A549 (cell line): ENCODE measurements around the gene LAMA2. TPM values are rescaled to one million over a fixed set of nuclear protein-coding genes. Genes with fewer than 3 reads are reported as not detected.

Source experiments
- ATAC-seq, 2 experiments: fragments of 200-7000 bp in 1 of 2; fragments of >200 bp in 1 of 2; cut with Nextera tagmentation in 1 of 2; cut with Tn5 transposase in 1 of 2; 3 replicates each; pipeline versions ENCODE4 v1.8.0 to v1.9.1; 2018 to 2020; ENCODE audit warnings: mild to moderate bottlenecking in 1 of 2, moderate library complexity in 1 of 2
- CTCF ChIA-PET: fragments of 300-600 bp; sonication (Branson Sonifier 250); formaldehyde crosslinking; extraction: SDS; loops from one replicate; lab custom pipeline; 2021; ENCODE audit warnings: antibody characterized with exemption, inconsistent platforms; lab: Yijun Ruan, JAX
- POLR2A ChIA-PET: fragments of 350-600 bp; formaldehyde crosslinking; extraction: SDS; loops from one replicate; lab custom pipeline; 2021; ENCODE audit warnings: antibody characterized with exemption, inconsistent platforms; lab: Yijun Ruan, JAX
- DNase-seq, 2 experiments: peaks; one replicate each; pipeline versions ENCODE4 v3.0.0 to v3.0.0-alpha.2; 2011 to 2016; ENCODE audit warnings: low read depth in 1 of 2, low spot score in 1 of 2
- FAIRE-seq: peaks from 2 replicates; lab custom pipeline; 2011; peaks lifted over from hg19 to GRCh38; lab: Jason Lieb, UNC
- H3K27ac ChIP-seq, 2 experiments: fragments of >200 bp; sonication (Bioruptor Twin); formaldehyde crosslinking; 3 replicates each; pipeline ENCODE4 v1.5.1; 2016 to 2017
- H3K4me1 ChIP-seq: fragments of >200 bp; sonication (Bioruptor Twin); formaldehyde crosslinking; 3 replicates; pipeline ENCODE4 v1.6.1; 2016
- H3K4me2 ChIP-seq: fragments of >200 bp; sonication (Bioruptor Twin); formaldehyde crosslinking; 3 replicates; pipeline ENCODE4 v1.6.1; 2016
- H3K4me3 ChIP-seq: fragments of >200 bp; sonication (Bioruptor Twin); formaldehyde crosslinking; 3 replicates; pipeline ENCODE4 v1.5.1; 2016
- H3K9me3 ChIP-seq: fragments of >200 bp; sonication (Bioruptor Twin); formaldehyde crosslinking; 3 replicates; pipeline ENCODE4 v1.6.1; 2016
- CBX2 ChIP-seq: fragments of 200-600 bp; sonication (generic); IDR thresholded peaks from 2 replicates; pipeline ENCODE4 v1.6.1; 2016; ENCODE audit warnings: low read depth, mild to moderate bottlenecking, borderline replicate concordance
- CBX8 ChIP-seq: fragments of 200-600 bp; sonication (generic); IDR thresholded peaks from 2 replicates; pipeline ENCODE4 v1.6.1; 2016
- CHD2 ChIP-seq: fragments of 150-350 bp; IDR thresholded peaks from 2 replicates; pipeline ENCODE4 v1.6.1; 2014; ENCODE audit warnings: low read length; ENCODE audit not compliant: partially characterized antibody
- CTCF ChIP-seq: fragments of >200 bp; sonication (Bioruptor Twin); formaldehyde crosslinking; IDR thresholded peaks from 3 replicates; pipeline ENCODE4 v1.5.1; 2016
- E2F6 ChIP-seq: IDR thresholded peaks from 2 replicates; pipeline ENCODE4 v1.6.1; 2012; ENCODE audit warnings: low read depth, borderline replicate concordance
- EHF ChIP-seq: fragments of 250-450 bp; sonication (Bioruptor Pico); IDR thresholded peaks from 2 replicates; pipeline ENCODE4 v1.5.0; 2020; ENCODE audit warnings: mild to moderate bottlenecking
- EP300 ChIP-seq, 2 experiments: fragments of >200 bp; sonication (Bioruptor Twin); formaldehyde crosslinking; IDR thresholded peaks; 2 replicates in 1 of 2; 3 replicates in 1 of 2; pipeline ENCODE4 v1.6.1; 2016 to 2017
- FOSB ChIP-seq: fragments of 250-450 bp; sonication (Bioruptor Pico); IDR thresholded peaks from 2 replicates; pipeline ENCODE4 v1.5.0; 2020; ENCODE audit warnings: mild to moderate bottlenecking, moderate library complexity
- FOSL2 ChIP-seq, 2 experiments: fragments of 450-650 bp in 1 of 2; fragments of >200 bp in 1 of 2; sonication (Bioruptor Twin) in 1 of 2; formaldehyde crosslinking; IDR thresholded peaks; 2 replicates each; pipeline versions ENCODE4 v1.5.0 to v1.6.1; 2016 to 2020; ENCODE audit warnings: mild to moderate bottlenecking in 1 of 2, moderate library complexity in 1 of 2
- HDAC2 ChIP-seq: fragments of 200-600 bp; sonication (generic); IDR thresholded peaks from 2 replicates; pipeline ENCODE4 v1.6.1; 2016
- HES2 ChIP-seq: fragments of >200 bp; sonication (Bioruptor Twin); formaldehyde crosslinking; IDR thresholded peaks from 2 replicates; pipeline ENCODE4 v1.6.1; 2016
- HOXB13 ChIP-seq: fragments of 250-450 bp; sonication (Bioruptor Pico); IDR thresholded peaks from 2 replicates; pipeline ENCODE4 v1.5.0; 2020; ENCODE audit warnings: low read depth, mild to moderate bottlenecking, moderate library complexity
- KDM1A ChIP-seq: fragments of 200-600 bp; sonication (generic); IDR thresholded peaks from 2 replicates; pipeline ENCODE4 v1.6.1; 2016; ENCODE audit warnings: low read depth, mild to moderate bottlenecking
- MAFK ChIP-seq: fragments of 450-650 bp; IDR thresholded peaks from 2 replicates; pipeline ENCODE4 v1.6.1; 2014; ENCODE audit not compliant: partially characterized antibody
- MAX ChIP-seq: IDR thresholded peaks from 2 replicates; pipeline ENCODE4 v1.6.1; 2012
- PBX3 ChIP-seq: IDR thresholded peaks from 2 replicates; pipeline ENCODE4 v1.6.1; 2012
- PHF8 ChIP-seq: fragments of 200-600 bp; sonication (generic); IDR thresholded peaks from 2 replicates; pipeline ENCODE4 v1.6.1; 2016; ENCODE audit warnings: low read depth, mild to moderate bottlenecking, antibody characterized with exemption, moderate library complexity, borderline replicate concordance
- POLR2AphosphoS2 ChIP-seq: conservative IDR thresholded peaks from 2 replicates; pipeline ENCODE4 v1.6.1; 2012; ENCODE audit warnings: low read length, improper control_type of control experiment, inconsistent platforms
- RCOR1 ChIP-seq: fragments of 150-350 bp; IDR thresholded peaks from 2 replicates; pipeline ENCODE4 v1.6.1; 2014; ENCODE audit warnings: antibody characterized with exemption, low read length, low read depth
- SREBF2 ChIP-seq: fragments of 450-650 bp; IDR thresholded peaks from 2 replicates; pipeline ENCODE4 v1.6.1; 2014; ENCODE audit warnings: mild to moderate bottlenecking, moderate library complexity
- TFCP2L1 ChIP-seq: fragments of 250-450 bp; sonication (Bioruptor Pico); IDR thresholded peaks from 2 replicates; pipeline ENCODE4 v1.5.0; 2021; ENCODE audit warnings: mild to moderate bottlenecking
- TP53 ChIP-seq: fragments of 250-450 bp; sonication (Bioruptor Pico); IDR thresholded peaks from 2 replicates; pipeline ENCODE4 v1.5.0; 2021; ENCODE audit warnings: mild to moderate bottlenecking, moderate library complexity
- ZSCAN20 ChIP-seq: fragments of 250-450 bp; sonication (Bioruptor Pico); IDR thresholded peaks from 2 replicates; pipeline ENCODE4 v1.8.0; 2022; ENCODE audit warnings: mild to moderate bottlenecking, moderate library complexity
- WGBS: methylation state at CpG from one replicate; pipeline ENCODE4 v1.1.6; 2017; ENCODE audit errors: missing lambda C conversion rate; 5-methylcytosine and 5-hydroxymethylcytosine counted together
- polyA plus RNA-seq, 4 experiments: library from polyadenylated mRNA; depleted of rRNA in 3 of 4; stranded (reverse); fragments of >200 nt; fragmentation: RNase III in 1 of 4; extraction: RNeasy Plus Mini Kit Qiagen cat#74134 plus additional on column Dnase treatment in 1 of 4; gene quantifications; 2 replicates in 3 of 4; 3 replicates in 1 of 4; pipeline ENCODE4 v1.2.3, GENCODE V29; 2011 to 2017

The LAMA2 gene
- polyA plus RNA-seq, 2 of the 4 experiments (the other 2 are of a cell fraction): 0.21 to 1.3 TPM

GRCh38 chr6:129360682-129360955 lies 477.7 kb downstream of the LAMA2 start:
- H3K27ac ChIP-seq: no peak overlapping the region
- FAIRE-seq (no peak), DNase-seq (no peak), ATAC-seq (no peak)
- 16% methylated on average over 2 of the region's 2 CpGs for WGBS
- POLR2A ChIA-PET: no interaction called here
- H3K4me1 ChIP-seq: no peaks in the 10 kb centered on the region
- CTCF ChIA-PET: interaction anchor here (0.9 to 1.4 kb wide), 2 partner anchors 9 to 552 kb away, joined by 3 read pairs; no protein-coding TSS in a partner anchor
- no peaks in the 10 kb centered on the region for H3K9me3 ChIP-seq
- H3K4me2 ChIP-seq: no peak overlapping the region
- TF ChIP-seq HOXB13 (CRISPR knock-in tag) (no peak), MAFK (no peak), EHF (CRISPR knock-in tag) (no peak), HDAC2 (no peak), CBX2 (no peak), PHF8 (no peak), RCOR1 (no peak), E2F6 (no peak), CTCF (no peak), MAX (no peak), KDM1A (no peak), TFCP2L1 (CRISPR knock-in tag) (no peak), EP300 (IDR thresholded peaks at IDR 0.05) (no peak), FOSL2 (IDR thresholded peaks at IDR 0.05) (no peak), FOSL2 (CRISPR knock-in tag; IDR thresholded peaks at IDR 0.05) (no peak), TP53 (no peak)
- H3K4me3 ChIP-seq: no peak overlapping the region

GRCh38 chr6:129364037-129364436 lies 481.1 kb downstream of the LAMA2 start:
- ATAC-seq: no peak
- ChIA-PET POLR2A (no interaction called here), CTCF (no interaction called here)
- no peak for FAIRE-seq
- H3K4me2 ChIP-seq: no peak overlapping the region
- WGBS: 72% methylated on average over 3 of the region's 3 CpGs
- no peak for DNase-seq
- no peaks in the 10 kb centered on the region for H3K9me3 ChIP-seq
- TF ChIP-seq ZSCAN20 (CRISPR knock-in tag): no peak
- no peak for TF ChIP-seq HES2
- no peak for TF ChIP-seq EHF (CRISPR knock-in tag)
- no peak for TF ChIP-seq CBX8
- TF ChIP-seq MAX: no peak
- TF ChIP-seq PBX3: no peak
- no peak for TF ChIP-seq POLR2AphosphoS2
- TF ChIP-seq SREBF2: no peak
- TF ChIP-seq FOSB (CRISPR knock-in tag): no peak
- TF ChIP-seq CHD2: no peak
- no peaks in the 10 kb centered on the region for H3K4me1 ChIP-seq
- H3K4me3 ChIP-seq: no peak overlapping the region
- H3K27ac ChIP-seq: no peak overlapping the region
